Neural progenitor cell (in vitro differentiated cells): ENCODE data around the gene ANTXR1. TPM values are rescaled to one million over a fixed set of nuclear protein-coding genes. Genes with fewer than 3 reads are reported as not detected.

ENCODE experiments used
- DNase-seq: peaks from one replicate; pipeline ENCODE4 v3.0.0-alpha.2; 2016; ENCODE audit warnings: low spot score
- H2AFZ ChIP-seq: fragments of 200-600 bp; sonication (generic); replicated peaks from 2 replicates; pipeline ENCODE4 v1.6.1; 2016; ENCODE audit warnings: antibody characterized with exemption
- H3F3A ChIP-seq: fragments of 200-600 bp; sonication (generic); 2 replicates; pipeline ENCODE4 v1.6.1; 2016; ENCODE audit warnings: antibody characterized with exemption, low read depth
- H3K27ac ChIP-seq: fragments of 200-600 bp; sonication (generic); 2 replicates; pipeline ENCODE4 v1.5.1; 2016; ENCODE audit warnings: mild to moderate bottlenecking
- H3K27me3 ChIP-seq: fragments of 200-600 bp; sonication (generic); 2 replicates; pipeline ENCODE4 v1.6.1; 2016; ENCODE audit warnings: mild to moderate bottlenecking, moderate library complexity
- H3K36me3 ChIP-seq: fragments of 200-600 bp; sonication (generic); 2 replicates; pipeline ENCODE4 v1.5.1; 2016
- H3K4me1 ChIP-seq: fragments of 200-600 bp; sonication (generic); 2 replicates; pipeline ENCODE4 v1.6.1; 2016; ENCODE audit warnings: mixed run types
- H3K4me2 ChIP-seq: fragments of 200-600 bp; sonication (generic); 2 replicates; pipeline ENCODE4 v1.6.1; 2016
- H3K4me3 ChIP-seq: fragments of 200-600 bp; sonication (generic); 2 replicates; pipeline ENCODE4 v1.5.1; 2016
- H3K79me2 ChIP-seq: fragments of 200-600 bp; sonication (generic); 2 replicates; pipeline ENCODE4 v1.6.1; 2016; ENCODE audit warnings: low read depth
- H3K9ac ChIP-seq: fragments of 200-600 bp; sonication (generic); 2 replicates; pipeline ENCODE4 v1.6.1; 2016
- H3K9me3 ChIP-seq: fragments of 200-600 bp; sonication (generic); 2 replicates; pipeline ENCODE4 v1.5.1; 2016; ENCODE audit warnings: low read depth
- H4K20me1 ChIP-seq: fragments of 200-600 bp; sonication (generic); 2 replicates; pipeline ENCODE4 v1.6.1; 2016; ENCODE audit warnings: low read depth
- H3K27ac Mint-ChIP-seq: 3 replicates; pipeline ENCODE4 v1.8.0; 2021; ENCODE audit warnings: mixed read lengths
- H3K27me3 Mint-ChIP-seq: 2 replicates; pipeline ENCODE4 v1.8.0; 2022; ENCODE audit warnings: low read depth, mild to moderate bottlenecking, inconsistent platforms, moderate library complexity, mixed read lengths; ENCODE audit not compliant: insufficient read depth
- H3K36me3 Mint-ChIP-seq: 3 replicates; pipeline ENCODE4 v1.8.0; 2021; ENCODE audit warnings: mixed read lengths
- H3K4me1 Mint-ChIP-seq: 3 replicates; pipeline ENCODE4 v1.8.0; 2021; ENCODE audit warnings: mixed read lengths
- H3K4me3 Mint-ChIP-seq: 3 replicates; pipeline ENCODE4 v1.8.0; 2021; ENCODE audit warnings: mild to moderate bottlenecking, moderate library complexity, mixed read lengths
- H3K9me3 Mint-ChIP-seq: 3 replicates; pipeline ENCODE4 v1.8.0; 2020; ENCODE audit warnings: mixed read lengths
- CTCF ChIP-seq: fragments of 200-600 bp; sonication (generic); IDR thresholded peaks from 2 replicates; pipeline ENCODE4 v1.5.1; 2017; ENCODE audit warnings: antibody characterized with exemption, mild to moderate bottlenecking
- EZH2 ChIP-seq: fragments of 200-600 bp; sonication (generic); IDR thresholded peaks from 2 replicates; pipeline ENCODE4 v1.6.1; 2017; ENCODE audit warnings: antibody characterized with exemption, mild to moderate bottlenecking, moderate library complexity
- EZH2phosphoT487 ChIP-seq: fragments of 200-600 bp; sonication (generic); IDR thresholded peaks from 2 replicates; pipeline ENCODE4 v1.6.1; 2017; ENCODE audit warnings: antibody characterized with exemption
- total RNA-seq: library from RNA; depleted of rRNA; stranded (reverse); fragments of >200 nt; gene quantifications from 2 replicates; pipeline ENCODE4 v1.2.3, GENCODE V29; 2015; ENCODE audit warnings: low replicate concordance

Gene ANTXR1
- total RNA-seq, 1 donor from 2014 or later = 6.7 TPM

GRCh38 chr2:69053416-69053965 lies 40.5 kb downstream of the ANTXR1 start:
- peaks cover 24% of the 10 kb centered on the region for H3K36me3 Mint-ChIP-seq
- H3K79me2 ChIP-seq = no peaks in the 10 kb centered on the region
- TF ChIP-seq EZH2phosphoT487 (no peak), EZH2 (no peak), CTCF (no peak)

GRCh38 chr2:69054431-69054830 lies 41.5 kb downstream of the ANTXR1 start:
- peaks cover 13% of the 10 kb centered on the region for H3K9me3 Mint-ChIP-seq
- no peak for DNase-seq
- no peak overlapping the region for H3K4me3 ChIP-seq
- no peaks in the 10 kb centered on the region for H3K36me3 ChIP-seq
- no peak overlapping the region for H2AFZ ChIP-seq
- no peak overlapping the region for H3K4me3 Mint-ChIP-seq
- H3K4me2 ChIP-seq = no peak overlapping the region
- no peaks in the 10 kb centered on the region for H3K27me3 Mint-ChIP-seq
- no peaks in the 10 kb centered on the region for H4K20me1 ChIP-seq
- no peaks in the 10 kb centered on the region for H3K4me1 ChIP-seq
- H3F3A ChIP-seq = no peaks in the 10 kb centered on the region
- no peak overlapping the region for H3K27ac ChIP-seq
- peaks cover 32% of the 10 kb centered on the region for H3K36me3 Mint-ChIP-seq
- no peak overlapping the region for H3K27ac Mint-ChIP-seq
- TF ChIP-seq EZH2 (no peak), EZH2phosphoT487 (no peak), CTCF (no peak)
- H3K4me1 Mint-ChIP-seq = no peaks in the 10 kb centered on the region
- H3K9ac ChIP-seq = no peak overlapping the region
- no peaks in the 10 kb centered on the region for H3K9me3 ChIP-seq
- H3K79me2 ChIP-seq = no peaks in the 10 kb centered on the region
- H3K27me3 ChIP-seq = no peaks in the 10 kb centered on the region

More at GRCh38 chr2:69053416-69053965, 40.5 kb downstream of the ANTXR1 start:
- Histone ChIP-seq H2AFZ (no peak overlapping the region), H3F3A (no peaks in the 10 kb centered on the region), H3K4me2 (no peak overlapping the region), H3K27me3 (no peaks in the 10 kb centered on the region), H3K4me1 (no peaks in the 10 kb centered on the region), H3K27ac (no peak overlapping the region), H3K9ac (no peak overlapping the region), H3K9me3 (no peaks in the 10 kb centered on the region), H3K4me3 (no peak overlapping the region), H4K20me1 (no peaks in the 10 kb centered on the region), H3K36me3 (no peaks in the 10 kb centered on the region)
- no peaks in the 10 kb centered on the region for H3K27me3 Mint-ChIP-seq
- H3K27ac Mint-ChIP-seq = no peak overlapping the region
- peaks cover 9% of the 10 kb centered on the region for H3K9me3 Mint-ChIP-seq
- no peak overlapping the region for H3K4me3 Mint-ChIP-seq
- DNase-seq = no peak
- no peaks in the 10 kb centered on the region for H3K4me1 Mint-ChIP-seq

GRCh38 chr2:69055688-69056470 lies 42.9 kb downstream of the ANTXR1 start:
- no peak for DNase-seq
- Histone ChIP-seq H3F3A (no peaks in the 10 kb centered on the region), H3K27me3 (no peaks in the 10 kb centered on the region), H3K27ac (no peak overlapping the region), H3K79me2 (no peaks in the 10 kb centered on the region), H4K20me1 (no peaks in the 10 kb centered on the region), H3K4me2 (no peak overlapping the region), H3K36me3 (no peaks in the 10 kb centered on the region), H3K4me3 (no peak overlapping the region), H3K9ac (no peak overlapping the region), H3K9me3 (no peaks in the 10 kb centered on the region), H3K4me1 (no peaks in the 10 kb centered on the region), H2AFZ (no peak overlapping the region)
- peaks cover 13% of the 10 kb centered on the region for H3K9me3 Mint-ChIP-seq
- H3K4me3 Mint-ChIP-seq = no peak overlapping the region
- TF ChIP-seq EZH2phosphoT487 (no peak), CTCF (no peak), EZH2 (no peak)
- H3K4me1 Mint-ChIP-seq = no peaks in the 10 kb centered on the region
- H3K27ac Mint-ChIP-seq = no peak overlapping the region
- no peaks in the 10 kb centered on the region for H3K27me3 Mint-ChIP-seq
- H3K36me3 Mint-ChIP-seq = peaks cover 33% of the 10 kb centered on the region
